Stimulated activated CD4-positive, alpha-beta T cell treated with anti-CD3 and anti-CD28 coated beads, Interleukin-15, amount 100 ng/mL, for 24 hours (primary cell): ENCODE data around the gene SLC43A1.
"Not testable (repeated sequence)": the region's sequence is repeated elsewhere in the genome, so short reads cannot be mapped to it uniquely, and the experiment has no call there.

ENCODE experiments used
- DNase-seq: peaks from one replicate; pipeline ENCODE4 v3.0.0-alpha.2; 2020

SLC43A1 gene

GRCh38 chr11:57460022-57460757 is 55.3 kb downstream of the SLC43A1 start, which contains the start of gene RTN4RL2:
Gene RTN4RL2 (plus strand): TSS chr11:57460528. CDS start chr11:57460866, 338 bp downstream.
- DNase-seq, result peak; percentile 73

GRCh38 chr11:57459164-57460021 is 56.1 kb downstream of the SLC43A1 start:
- DNase-seq, result peak; percentile 37

- DNase-seq, result peak; percentile 63
Observed at GRCh38 chr11:57458410-57459163, 56.9 kb downstream of the SLC43A1 start.

- DNase-seq, result peak; percentile 41
Observed at GRCh38 chr11:57458060-57458409, 57.5 kb downstream of the SLC43A1 start.

GRCh38 chr11:57457643-57458023 is 57.9 kb downstream of the SLC43A1 start:
- DNase-seq, result no peak

GRCh38 chr11:57456960-57457642 is 58.4 kb downstream of the SLC43A1 start:
- peak; percentile 83 for DNase-seq

GRCh38 chr11:57453543-57454177 is 61.8 kb downstream of the SLC43A1 start:
- DNase-seq, result no peak

- DNase-seq, result no peak
Observed at GRCh38 chr11:57446055-57446454, 69.4 kb downstream of the SLC43A1 start.

- not testable (repeated sequence) for DNase-seq
Observed at GRCh38 chr11:57445122-57445394, 70.4 kb downstream of the SLC43A1 start.

GRCh38 chr11:57444362-57445121 is 71.0 kb downstream of the SLC43A1 start:
- DNase-seq, result no peak

GRCh38 chr11:57440744-57441414 is 74.6 kb downstream of the SLC43A1 start:
- no peak for DNase-seq

- no peak for DNase-seq
Observed at GRCh38 chr11:57439786-57440185, 75.7 kb downstream of the SLC43A1 start.

- DNase-seq, result no peak
Observed at GRCh38 chr11:57438345-57439285, 76.9 kb downstream of the SLC43A1 start.

GRCh38 chr11:57436031-57436430 is 79.5 kb downstream of the SLC43A1 start:
- DNase-seq, result no peak

GRCh38 chr11:57434640-57435546 is 80.6 kb downstream of the SLC43A1 start:
- DNase-seq, result no peak
